Non-pigmented ciliary epithelial cell (primary cell): Measurements from ENCODE around the gene KMT5B.
"Not testable (repeated sequence)": the region's sequence is repeated elsewhere in the genome, so short reads cannot be mapped to it uniquely, and the experiment has no call there.

Experiments used
- DNase-seq: peaks from one replicate; pipeline ENCODE4 v3.0.0-alpha.2; 2010; ENCODE audit warnings: low read depth

The KMT5B gene

DNA sequence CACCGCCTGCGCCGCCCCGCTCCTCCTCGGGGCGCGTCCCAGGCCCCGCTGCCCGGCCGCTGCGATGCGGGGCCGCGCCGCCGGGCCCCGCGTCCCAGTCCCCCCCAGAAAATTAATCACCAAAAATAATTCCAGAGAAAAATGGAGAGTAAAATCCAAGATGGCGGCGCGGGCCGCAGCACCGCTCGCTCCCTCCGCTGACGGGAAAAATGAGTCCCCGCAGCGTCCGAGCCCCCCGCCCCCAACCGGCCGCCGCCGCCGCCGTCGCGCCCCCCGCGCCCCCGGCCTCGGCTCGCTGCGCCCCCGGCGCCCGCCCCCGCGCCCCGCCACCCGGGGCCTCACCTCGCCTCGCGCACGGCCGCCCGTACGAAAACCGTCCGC is at the start of gene KMT5B:
Gene KMT5B (minus strand): TSS at position 162 of the 381 bp plus-strand sequence. CDS start 23,220 bp downstream, outside the sequence.
- no peak for DNase-seq

DNA sequence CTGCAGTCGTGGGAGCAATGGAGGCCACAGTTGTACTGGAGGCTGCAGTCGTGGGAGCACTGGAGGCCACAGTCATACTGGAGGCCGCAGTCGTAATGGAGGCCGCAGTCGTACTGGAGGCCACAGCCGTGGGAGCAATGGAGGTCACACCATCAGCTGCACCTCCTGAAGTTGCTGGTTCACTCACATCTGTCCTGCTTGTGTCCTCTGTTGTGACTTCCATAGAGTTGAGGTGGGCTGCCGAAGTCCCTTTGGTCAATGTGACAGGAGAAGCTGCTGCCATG is 49.4 kb upstream of the KMT5B start:
- DNase-seq: no peak

DNA sequence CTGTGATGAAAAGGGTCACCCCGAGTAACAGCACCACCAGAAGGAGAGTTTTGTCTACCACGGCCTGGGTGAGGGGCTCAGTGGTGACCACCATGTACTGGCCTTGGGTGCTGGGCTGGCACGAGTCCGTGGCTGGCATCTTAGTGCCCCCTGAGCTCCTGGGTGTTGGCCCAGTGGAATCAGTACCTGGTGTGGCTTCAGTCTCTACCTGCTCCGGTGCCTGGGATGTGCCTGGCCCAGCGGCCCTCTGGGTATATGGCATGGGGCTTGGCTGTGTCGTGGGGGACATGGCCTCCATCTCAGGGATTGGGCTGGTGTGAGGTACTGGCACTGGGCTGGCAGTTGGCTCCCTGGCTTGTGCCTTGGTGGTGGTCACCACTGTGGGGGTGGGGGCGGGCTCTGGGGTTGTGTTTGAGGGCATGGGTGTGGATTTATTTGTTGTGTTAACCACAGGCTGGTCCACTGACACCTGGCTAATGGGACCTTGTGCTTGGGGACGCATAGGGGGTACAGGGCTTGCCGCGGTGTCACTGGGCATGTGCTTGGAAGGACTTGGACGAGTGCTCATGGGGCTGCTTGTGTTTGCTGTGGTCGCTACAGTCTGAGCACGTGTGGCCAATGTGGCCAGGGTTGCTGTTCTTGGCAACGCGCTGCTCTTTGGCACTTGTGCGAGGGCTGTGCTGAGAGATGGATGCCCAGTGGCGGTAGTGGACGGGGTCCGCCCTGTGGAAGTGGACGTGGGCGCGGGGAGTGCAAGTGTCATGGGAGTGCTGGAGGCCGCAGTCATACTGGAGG is 48.9 kb upstream of the KMT5B start:
- DNase-seq: no peak

DNA sequence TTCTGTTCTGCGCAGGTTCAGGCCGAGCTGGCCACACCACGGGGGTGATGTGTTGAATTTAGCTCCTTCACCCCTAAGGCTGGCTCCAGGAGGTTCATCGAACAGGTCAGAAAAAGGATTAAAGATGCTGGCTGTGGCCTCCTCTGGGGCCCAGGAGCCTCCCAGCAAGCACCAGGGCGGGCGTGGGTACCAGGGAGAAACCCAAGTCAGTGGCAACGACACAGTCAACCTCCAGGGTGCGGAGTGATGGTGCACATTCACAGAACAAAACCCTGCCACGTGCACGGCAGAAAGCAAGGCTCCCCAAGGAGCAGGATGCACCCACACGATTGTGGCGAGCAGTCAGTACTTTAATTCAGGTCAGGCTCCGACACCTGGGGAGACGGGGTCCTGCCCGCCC is 47.9 kb upstream of the KMT5B start:
- DNase-seq: no peak

DNA sequence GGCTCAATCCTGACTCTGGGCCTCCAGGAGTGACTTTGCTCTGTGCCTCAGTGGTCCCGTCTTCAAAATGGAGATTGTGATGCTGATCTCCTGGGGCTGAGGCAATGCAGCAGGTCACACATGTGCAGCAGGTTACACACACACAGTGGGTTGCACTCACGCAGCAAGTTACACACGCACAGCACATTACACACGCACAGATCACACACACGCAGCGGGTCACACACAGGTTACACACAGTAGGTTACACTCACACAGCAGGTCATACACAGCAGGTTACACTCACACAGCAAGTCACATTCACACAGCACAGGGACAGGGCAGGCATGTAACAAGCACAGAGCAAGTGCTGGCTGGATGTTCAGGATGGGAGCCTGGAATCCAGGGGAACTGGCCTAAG is 47.4 kb upstream of the KMT5B start:
- no peak for DNase-seq

DNA sequence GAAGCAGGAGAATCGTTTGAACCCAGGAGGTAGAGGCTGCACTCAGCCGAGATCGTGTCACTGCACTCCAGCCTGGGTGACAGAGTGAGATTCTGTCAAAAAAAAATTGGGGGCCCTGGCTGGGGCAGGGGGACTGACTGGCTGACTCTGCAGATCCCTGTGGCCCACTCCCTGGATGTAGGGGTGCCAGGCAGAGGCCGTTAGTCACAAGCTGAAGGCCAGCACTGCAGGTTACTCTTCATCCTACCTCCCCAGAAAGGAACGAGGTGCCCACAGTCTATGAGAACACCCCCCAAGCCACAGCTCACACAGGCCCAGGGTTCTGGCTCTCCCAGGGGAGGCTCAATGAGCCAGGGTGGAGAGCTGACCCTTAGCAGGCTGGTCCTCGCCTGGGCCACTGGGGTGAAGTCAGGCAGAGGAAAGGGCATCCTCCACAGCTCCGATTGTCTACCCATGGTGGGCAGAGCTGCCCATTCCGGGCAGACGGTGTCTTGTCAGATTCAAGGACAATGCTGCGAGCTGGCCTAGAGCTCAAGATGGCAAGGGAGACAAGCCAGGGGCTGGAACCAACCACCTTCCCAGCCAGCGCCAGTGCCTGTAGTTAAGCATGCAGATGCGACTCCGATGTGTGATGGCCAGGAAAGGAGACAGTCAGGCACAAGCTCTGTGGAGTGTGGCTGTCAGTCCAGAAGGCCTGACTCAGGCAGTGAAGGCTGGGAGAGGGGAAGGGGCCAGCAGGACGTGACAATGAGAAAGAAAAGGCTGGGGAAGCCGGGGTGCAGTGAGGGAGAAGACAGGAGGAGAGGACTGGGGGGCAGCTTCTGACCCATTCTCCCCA is 46.2 kb upstream of the KMT5B start:
- no peak for DNase-seq

DNA sequence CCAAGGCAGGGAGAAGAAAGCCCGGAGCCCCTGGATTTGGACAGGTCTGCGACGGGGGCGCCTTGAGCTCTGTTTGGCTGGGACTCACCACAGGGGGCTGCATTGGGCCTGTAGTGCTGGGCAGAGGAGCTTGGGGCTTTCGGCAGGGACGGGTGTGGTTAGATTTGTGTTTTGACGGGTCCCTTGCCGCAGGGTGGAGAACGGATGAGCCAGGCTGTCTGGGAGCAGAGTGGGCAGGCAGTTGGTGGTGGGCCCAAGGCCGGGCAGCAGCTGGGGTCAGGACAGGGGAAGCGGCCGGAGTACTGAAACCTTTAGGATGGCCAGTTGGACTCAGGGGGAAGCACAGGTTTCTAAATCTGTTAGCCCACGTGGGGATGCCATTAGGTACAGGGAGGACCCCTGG is 45.3 kb upstream of the KMT5B start:
- no peak for DNase-seq

DNA sequence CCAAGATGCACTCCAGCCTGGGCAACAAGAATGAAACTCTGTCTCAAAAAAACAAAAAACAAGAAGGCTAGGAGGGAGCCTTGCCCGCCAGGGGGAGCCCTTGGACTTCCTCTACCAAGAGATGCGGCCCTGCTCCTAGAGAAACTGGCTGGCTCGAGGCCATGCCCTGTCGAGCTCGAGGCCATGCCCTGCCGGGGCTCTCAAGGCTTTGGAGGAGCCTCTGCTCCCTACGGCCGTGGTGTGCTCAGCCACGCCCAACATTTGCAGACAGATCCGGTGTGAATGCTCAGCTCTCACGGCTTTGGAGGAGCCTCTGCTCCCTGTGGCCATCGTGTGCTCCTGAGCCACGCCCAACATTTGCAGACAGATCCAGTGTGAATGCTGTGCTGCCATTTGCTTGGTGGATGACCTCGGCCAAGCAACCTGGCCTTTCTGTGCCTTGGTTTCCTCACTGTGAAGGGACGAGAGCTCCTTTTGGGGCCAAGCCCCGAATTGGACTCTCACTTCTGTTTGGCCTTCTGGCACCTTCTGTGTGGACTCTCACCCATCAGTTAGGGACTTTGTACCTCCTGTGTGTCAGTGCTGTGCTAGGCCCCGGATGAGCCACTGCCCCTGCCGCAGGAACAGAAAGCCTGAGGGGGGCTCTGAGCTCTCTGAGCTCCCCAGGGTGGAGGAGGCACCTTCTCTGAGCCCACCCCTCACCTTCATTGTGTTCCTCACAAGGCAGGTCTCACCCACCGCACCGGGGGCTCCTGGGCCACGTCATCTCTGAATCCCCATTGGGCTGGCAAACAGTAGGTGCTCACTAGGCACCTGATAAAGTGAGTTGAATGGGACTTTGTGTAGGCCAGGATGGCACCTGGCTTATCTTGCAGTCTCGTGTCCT is 44.6 kb upstream of the KMT5B start:
- peak; percentile 47 for DNase-seq

DNA sequence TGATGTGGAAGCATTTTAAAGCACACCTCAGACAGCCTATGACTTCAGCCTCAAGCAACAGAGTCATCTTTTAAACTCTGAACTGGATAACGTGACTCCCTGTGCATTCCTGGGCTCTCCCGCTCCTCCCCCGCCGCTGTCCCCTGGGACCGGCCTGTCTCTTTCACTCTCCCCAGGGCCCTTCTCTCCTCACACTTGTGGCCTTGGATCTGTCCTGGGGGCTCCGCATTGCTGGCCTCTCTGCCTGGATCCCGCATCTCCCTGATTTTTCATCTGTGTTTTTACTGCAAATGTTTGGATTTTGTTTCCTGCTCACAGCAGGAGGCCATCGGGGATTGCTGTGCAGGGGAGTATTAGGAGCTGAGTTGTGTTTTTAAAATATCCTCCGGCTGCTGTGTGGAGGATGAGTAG is 43.2 kb upstream of the KMT5B start:
- DNase-seq: no peak

DNA sequence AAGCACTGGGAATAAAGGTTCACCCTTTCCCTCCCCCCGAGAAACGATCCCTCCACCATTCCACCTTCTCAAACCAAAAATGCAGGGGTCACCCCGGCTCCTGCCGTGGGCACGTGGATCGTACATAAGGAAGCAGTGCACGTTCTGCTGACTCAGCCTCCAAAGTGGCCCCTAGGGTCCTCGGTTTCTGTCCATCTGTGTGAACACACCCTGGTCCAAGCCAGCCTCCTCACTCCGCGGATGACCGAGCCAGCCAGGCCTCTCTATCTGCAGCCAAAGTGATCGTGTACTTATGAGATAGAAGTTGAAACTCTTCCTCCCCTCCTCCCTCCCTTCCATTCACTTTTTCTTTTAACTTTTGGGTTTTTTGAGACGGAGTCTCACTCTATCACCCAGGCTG is 42.4 kb upstream of the KMT5B start:
- no peak for DNase-seq

DNA sequence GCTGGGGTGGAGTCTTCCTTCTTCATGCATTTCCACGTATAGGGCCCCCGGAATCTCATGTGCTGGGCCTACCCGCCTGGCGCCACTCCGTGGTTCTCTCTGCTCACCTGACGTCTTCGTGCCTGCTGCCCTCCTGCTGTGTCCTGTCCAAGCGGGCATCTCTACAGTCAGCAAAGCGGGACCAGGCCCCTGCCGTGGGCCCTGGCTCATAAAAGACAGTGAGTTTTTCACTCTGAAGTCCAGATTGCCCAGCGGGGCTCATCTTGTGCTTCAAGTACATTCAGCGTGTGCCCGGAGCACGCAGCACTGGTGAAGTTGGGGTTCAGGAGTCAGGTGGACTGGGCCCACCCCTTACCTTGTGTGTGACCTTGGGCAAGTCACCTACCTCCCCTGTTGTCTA is 41.3 kb upstream of the KMT5B start:
- DNase-seq: no peak

DNA sequence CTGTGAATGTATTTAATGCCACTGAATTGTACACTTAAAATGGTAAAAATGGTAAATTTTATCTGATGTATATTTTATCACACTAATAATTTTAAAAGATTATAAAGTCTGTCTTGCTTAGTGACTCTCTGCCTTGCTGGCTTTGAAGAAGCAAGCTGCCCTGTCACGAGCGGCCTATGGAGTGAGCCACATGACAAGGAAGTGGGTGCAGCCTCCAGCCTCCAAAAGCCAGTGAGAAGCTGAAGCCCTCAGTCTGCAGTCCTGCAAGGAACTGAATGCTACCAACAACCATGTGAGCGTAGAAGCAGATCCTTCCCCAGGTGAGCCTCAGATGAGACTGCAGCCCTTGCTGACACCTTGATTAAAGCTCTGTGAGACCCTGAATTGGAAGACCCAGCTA is 38.7 kb upstream of the KMT5B start:
- no peak for DNase-seq

DNA sequence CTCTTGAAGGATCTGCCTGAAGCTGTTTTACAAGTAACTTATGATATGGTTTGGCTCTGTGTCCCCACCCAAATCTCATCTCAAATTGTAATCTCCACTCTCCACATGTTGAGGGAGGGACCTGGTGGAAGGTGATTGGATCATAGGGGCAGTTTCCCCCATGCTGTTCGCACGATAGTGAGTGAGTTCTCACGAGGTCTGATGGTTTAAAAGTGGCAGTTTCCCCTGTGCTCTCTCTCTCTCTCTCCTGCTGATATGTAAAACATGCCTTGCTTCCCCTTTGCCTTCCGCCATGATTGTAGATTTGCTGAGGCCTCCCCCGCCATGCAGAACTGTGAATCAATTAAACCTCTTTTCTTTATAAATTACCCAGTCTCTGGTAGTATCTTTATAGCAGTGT is 31.8 kb upstream of the KMT5B start:
- not testable (repeated sequence) for DNase-seq

DNA sequence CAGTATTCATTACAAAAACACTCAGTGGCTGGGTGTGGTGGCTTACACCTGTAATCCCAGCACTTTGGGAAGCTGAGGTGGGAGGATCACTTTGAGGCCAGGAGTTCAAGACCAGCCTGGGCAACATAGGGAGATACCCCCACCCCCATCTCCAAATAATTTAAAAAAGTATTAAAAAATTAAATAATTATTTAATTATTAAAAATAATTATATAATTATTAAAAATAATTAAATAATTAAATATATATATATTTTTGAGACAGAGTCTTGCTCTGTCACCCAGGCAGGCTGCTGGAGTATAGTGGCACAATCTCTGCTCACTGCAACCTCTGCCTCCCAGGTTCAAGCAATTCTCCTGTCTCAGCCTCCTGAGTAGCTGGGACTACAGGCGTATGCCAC is 30.8 kb upstream of the KMT5B start:
- DNase-seq: not testable (repeated sequence)

DNA sequence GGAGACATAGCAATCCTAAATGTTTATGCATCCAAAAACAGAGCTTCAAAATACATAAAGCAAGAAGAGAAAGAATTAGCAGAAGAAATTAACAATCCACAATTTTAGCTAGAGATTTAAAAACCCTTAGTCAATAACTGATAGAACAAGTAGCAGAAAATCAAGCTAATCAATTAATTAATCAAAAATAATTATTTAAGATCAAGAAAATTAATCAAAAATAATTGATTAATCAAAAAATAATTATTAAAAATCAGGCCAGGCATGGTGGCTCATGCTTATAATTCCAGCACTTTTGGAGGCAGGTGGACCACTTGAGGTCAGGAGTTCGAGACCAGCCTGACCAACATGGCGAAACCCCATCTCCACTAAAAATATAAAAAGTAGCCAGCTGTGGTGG is 29.5 kb upstream of the KMT5B start:
- DNase-seq: no peak

DNA sequence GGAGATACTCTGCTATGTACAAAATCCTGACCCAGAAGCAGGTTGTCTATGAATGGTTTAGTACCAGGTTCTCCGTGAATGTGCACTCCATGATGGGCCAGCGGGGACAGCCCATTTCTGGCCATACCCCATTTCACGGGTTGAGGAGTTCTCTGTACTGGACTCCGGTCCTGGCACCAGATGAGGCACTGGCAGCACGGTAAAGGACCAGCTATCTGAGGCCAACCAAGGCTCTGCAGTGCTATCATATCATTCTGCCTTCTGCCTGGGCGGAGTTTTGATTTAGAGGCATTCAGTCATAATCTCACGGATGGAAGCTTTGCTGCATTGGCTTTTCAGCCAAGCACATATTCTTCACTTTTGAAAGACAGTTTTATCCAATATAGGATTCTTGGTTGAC is 18.5 kb upstream of the KMT5B start:
- DNase-seq: no peak

DNA sequence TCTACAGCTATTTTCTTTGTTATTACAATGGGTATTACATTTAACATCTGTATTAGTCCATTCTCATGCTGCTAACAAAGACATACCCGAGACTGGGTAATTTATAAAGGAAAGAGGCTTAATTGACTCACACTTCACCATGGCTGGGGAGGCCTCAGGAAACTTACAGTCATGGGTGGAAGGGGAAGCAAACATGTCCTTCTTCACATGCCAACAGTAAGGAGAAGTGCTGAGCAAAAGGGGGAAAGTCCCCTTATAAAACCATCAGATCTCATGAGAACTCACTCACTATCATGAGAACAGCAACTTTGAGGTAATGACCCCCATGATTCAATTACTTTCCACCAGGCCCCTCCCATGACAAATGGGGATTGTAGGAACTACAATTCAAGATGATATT is 16.5 kb upstream of the KMT5B start:
- DNase-seq: no peak

DNA sequence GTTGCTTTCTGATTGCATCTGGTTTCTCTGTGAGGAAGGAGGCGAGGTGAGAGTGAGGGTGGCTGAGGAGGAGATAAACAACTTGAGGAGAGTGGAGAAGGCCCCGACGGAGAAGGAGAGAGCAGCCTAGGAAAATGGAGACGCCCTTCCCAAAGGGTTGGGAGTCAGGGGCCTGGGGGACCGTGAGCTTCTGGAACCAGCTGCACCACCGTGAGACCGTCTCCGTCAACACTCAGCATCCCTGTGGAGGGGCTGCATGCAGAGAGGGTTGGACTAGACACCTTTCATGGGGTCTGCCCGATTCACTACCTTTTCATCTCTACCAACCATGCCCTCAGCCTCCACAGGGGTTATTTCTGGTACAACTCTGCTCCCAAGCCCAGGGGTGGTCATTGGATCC is 13.3 kb upstream of the KMT5B start:
- DNase-seq: no peak

DNA sequence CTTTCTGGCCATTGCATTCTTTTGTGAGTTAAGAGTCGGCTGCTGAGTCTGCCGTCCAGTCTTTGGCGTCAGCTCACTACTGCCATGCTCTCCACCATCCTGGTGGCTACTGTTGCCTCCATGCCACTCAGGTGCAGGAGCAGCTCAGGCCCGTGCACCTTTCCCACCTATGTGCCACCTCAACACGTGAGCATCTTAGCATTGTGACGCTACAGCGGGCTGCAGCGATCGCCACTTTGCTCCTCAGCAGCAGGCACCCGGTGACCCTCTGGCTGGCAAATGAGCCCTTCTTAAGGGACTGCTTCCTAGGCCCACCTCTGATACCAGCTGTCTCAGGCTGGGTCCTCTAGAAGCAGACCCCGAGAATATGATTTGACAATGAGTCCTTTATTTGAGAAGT is 11.5 kb upstream of the KMT5B start:
- no peak for DNase-seq

DNA sequence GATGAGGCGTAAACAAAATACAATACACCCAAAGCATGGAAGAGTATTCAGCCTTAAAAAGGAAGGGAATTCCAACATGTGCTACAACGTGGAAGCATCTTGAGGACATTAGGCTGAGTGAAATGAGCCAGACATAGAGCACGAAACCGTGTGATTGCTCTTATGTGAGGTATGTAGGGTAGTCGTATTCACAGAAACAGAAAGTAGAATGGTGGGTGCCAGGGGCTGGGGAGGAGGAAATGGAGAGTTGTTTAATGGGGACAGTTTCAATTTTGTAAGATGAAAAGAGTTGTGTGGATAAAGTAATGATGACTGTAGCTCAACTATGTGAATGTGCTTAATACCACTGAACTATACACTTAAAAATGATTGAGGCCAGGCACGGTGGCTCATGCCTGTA is 10.2 kb upstream of the KMT5B start:
- no peak for DNase-seq

DNA sequence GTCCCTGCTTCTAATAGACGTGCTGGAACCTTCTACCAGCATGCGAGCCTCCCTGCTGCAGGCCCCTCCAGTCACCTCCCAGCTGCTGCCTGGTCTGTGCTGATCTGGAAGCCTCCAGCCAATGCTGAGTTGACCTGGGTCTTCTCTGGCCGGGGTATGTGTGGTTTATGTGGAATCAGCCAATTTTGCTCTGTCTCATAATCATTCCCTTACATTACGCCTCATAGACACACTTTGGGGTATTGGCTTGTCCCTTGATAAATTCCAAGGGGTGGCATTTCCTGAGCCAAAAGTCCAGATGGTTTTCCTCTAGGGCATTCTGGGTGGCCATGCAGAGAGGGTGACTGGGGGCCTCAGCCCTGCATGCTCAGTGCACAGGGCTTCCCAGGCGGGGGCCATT is 8.3 kb upstream of the KMT5B start:
- DNase-seq: no peak

DNA sequence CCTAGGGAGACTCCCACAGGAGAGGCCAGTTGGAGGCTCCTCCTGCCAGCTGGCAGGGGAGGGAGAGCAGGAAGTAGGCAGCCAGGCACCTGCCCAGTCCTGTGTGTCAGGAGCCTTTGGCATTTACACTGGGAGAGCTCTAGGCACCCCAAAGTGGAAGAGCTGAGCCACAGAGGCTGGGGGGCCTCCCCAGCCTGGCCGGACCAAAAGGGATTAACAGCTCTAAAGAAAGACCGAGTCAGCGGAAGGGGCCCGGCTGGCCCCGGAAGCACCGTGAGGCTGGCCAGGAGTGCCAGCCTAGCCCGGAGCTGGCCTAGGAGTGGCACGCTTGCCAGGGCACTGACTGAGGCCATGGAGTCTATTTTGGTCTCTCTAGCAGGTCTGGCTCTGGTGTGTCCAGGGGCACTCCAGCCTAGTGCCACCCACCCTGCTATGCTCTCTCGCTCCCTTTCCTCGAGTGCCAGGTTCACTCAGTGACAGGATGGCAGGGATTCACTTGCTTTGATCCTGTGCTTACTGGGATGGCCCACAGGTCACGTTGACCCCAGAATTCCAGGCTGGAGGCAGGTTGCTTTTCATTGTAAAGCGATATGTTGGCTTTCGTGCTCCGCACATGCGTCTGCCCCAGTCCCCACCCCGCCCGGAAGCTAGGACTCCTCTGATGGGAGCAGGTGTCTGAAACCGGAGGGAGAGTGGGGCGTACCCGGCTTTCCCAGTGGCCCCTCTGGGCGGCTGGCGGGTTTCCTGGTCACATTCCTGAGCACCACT is 3.3 kb upstream of the KMT5B start:
- DNase-seq: no peak
